Smooth muscle cell of bladder (primary cell): ENCODE results near the gene PGAM4. TPM values are rescaled to one million over a fixed set of nuclear protein-coding genes. Genes with fewer than 3 reads are reported as not detected.

ENCODE experiments used
- total RNA-seq: library from RNA; depleted of rRNA; stranded (reverse); fragments of >200 nt; gene quantifications from 2 replicates; pipeline ENCODE4 v1.2.3, GENCODE V29; 2014

PGAM4 gene
- total RNA-seq, result not detected in 2 replicates

DNA sequence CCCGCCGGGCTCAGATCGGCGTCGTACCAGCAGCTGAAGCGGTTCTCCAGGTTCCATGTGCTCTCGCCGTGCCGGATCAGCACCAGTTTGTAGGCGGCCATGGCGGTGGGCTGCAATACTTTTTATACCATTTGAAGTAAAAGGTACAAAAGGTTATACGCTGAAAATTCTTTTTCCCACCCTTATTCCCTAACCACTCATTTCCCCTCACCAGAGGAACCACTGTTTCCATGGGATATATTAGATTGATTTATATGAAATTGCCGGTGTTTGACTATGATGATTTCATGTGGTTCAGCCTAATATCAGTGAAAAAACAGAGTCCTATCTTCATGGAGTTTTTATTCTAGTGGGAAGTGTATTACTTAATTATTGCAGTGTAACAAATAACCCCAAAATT lies at the start of gene PGAM4:
TSS of gene PGAM4 (minus strand) at position 101 of the 400 bp plus-strand sequence. CDS start at position 101, 0 bp downstream.

Other genes with a start within 250 kb of the PGAM4 start
- gene ATRX, start 183.4 kb downstream of the PGAM4 start, total RNA-seq, result 58.0 and 67.1 TPM in 2 replicates
- 187 and 291 TPM in 2 replicates for gene MAGT1, start 74.2 kb downstream of the PGAM4 start, total RNA-seq
- 369 and 478 TPM in 2 replicates for gene COX7B, start 70.2 kb downstream of the PGAM4 start, total RNA-seq
- gene ATP7A, start 58.9 kb downstream of the PGAM4 start, total RNA-seq, result 11.1 and 11.7 TPM in 2 replicates
- 275 and 372 TPM in 2 replicates for gene PGK1, start 134.6 kb upstream of the PGAM4 start, total RNA-seq
- gene TAF9B, start 170.0 kb upstream of the PGAM4 start, total RNA-seq, result 10.4 and 16.8 TPM in 2 replicates